GM23248 (cell line): ENCODE results near the gene KCNRG.

Source experiments
- EZH2 ChIP-seq: fragments of 200-600 bp; sonication (generic); IDR thresholded peaks from 2 replicates; pipeline ENCODE4 v1.6.1; 2018; ENCODE audit warnings: antibody characterized with exemption, mild to moderate bottlenecking; ENCODE audit not compliant: insufficient read depth, poor library complexity, severe bottlenecking
- EZH2phosphoT487 ChIP-seq: fragments of 200-600 bp; sonication (generic); IDR thresholded peaks from 2 replicates; pipeline ENCODE4 v1.6.1; 2018; ENCODE audit warnings: antibody characterized with exemption, moderate library complexity, mild to moderate bottlenecking, low read depth; ENCODE audit not compliant: insufficient read depth

DNA sequence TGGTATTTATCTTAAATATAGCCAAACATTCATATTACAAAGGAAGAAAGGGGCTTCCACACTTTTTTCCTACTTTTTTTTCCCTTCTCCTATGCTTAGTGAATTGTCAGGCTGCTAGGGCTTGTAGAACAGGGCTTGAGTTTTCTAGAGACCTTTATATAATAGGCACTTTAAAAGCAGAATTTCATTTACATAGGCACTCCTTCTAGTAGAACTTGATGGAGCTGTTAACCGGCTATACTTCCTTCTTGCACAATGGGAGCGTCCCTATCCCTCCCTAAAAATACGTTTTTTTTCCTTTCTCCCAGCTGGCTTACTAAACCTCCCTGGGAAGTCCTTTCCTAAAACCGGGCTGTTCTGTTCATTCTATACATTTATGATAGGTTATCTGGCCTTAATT is 17.3 kb upstream of the KCNRG start:
- TF ChIP-seq EZH2phosphoT487 (no peak), EZH2 (no peak)
